ENCODE measurements around the gene DSP. TPM values are rescaled to one million over a fixed set of nuclear protein-coding genes. Genes with fewer than 3 reads are reported as not detected.

Gene DSP
- total and polyA plus RNA-seq, 12 donors: 4.1 to 61.4 (median 38.8) TPM

DNA sequence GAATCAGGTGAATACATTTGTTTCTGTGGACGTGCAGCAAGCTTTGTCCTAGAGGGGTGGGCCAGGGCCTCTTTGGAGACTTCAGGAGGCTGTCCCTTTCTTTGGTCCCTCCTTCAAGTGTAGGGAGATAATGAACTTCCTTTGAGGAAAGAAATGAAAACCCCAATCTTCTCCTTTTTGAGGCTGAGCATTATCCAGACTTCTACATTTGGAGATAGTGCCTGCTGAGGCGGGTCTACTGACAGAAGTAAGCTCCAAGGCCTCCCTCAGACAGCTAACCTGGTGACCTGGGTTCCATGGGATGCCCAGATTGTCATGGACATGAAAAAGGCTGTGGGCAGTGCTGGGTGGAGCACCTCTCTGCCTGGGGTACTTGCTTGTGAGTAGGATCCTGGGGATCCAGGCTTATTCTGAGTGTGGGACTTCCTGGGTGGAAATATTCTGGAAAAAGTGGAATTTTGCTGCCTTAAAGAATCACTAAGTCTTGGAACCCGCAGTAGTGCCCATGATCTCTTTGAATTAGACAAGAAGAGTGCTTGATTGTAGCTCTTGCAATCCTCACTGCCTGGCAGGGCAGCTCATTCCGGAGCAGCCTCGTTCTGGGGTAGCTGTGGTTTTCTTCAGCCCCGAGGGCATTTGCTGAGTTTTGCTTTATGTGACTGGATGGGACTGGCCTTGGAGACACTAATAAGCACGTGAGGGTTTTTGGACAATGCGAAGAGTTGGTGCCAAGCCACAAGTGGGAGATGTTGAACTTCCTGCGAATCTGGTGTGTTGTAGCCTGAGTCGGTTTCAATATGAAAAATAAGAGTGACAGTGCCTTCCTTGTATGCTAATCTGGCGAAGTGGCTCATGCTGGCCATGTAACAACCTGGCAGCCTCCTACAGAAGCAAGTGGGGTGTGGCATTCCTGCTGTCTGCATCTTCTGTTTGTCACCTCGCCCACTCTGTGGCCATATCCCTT is 76.6 kb downstream of the DSP start:
- H3K27me3 ChIP-seq: no peaks in the 10 kb centered on the region
- DNase-seq: peak; percentile 49 to 83 (median 75)
- peak overlapping the region in 1 of 4 donors; percentile 16 for H3K4me3 ChIP-seq
- H3K27ac ChIP-seq: peak overlapping the region in 4 of 5 donors; percentile 18 to 80 (median 46)
- H3K36me3 ChIP-seq (replicated peaks in 1 of 2): peaks cover 0 to 2% of the 10 kb centered on the region in 2 donors
- TF ChIP-seq, protein P1, sequence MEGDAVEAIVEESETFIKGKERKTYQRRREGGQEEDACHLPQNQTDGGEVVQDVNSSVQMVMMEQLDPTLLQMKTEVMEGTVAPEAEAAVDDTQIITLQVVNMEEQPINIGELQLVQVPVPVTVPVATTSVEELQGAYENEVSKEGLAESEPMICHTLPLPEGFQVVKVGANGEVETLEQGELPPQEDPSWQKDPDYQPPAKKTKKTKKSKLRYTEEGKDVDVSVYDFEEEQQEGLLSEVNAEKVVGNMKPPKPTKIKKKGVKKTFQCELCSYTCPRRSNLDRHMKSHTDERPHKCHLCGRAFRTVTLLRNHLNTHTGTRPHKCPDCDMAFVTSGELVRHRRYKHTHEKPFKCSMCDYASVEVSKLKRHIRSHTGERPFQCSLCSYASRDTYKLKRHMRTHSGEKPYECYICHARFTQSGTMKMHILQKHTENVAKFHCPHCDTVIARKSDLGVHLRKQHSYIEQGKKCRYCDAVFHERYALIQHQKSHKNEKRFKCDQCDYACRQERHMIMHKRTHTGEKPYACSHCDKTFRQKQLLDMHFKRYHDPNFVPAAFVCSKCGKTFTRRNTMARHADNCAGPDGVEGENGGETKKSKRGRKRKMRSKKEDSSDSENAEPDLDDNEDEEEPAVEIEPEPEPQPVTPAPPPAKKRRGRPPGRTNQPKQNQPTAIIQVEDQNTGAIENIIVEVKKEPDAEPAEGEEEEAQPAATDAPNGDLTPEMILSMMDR (IDR thresholded peaks at IDR 0.05): no peak
- TF ChIP-seq POLR2A (IDR thresholded peaks at IDR 0.05): peak in 1 of 2 donors; percentile 28
- intact Hi-C loops (cut with DNase I): loop anchor here (5.0 to 10.0 kb wide), 3 partner anchors 193 to 336 kb away; no protein-coding TSS in a partner anchor
- no peaks in the 10 kb centered on the region for H3K9me3 ChIP-seq (replicated peaks in 1 of 3)
- WGBS, 4 donors: 24 to 48% (median 38%) methylated on average over 10 to 12 of the region's 12 CpGs
- peaks cover 0 to 12% of the 10 kb centered on the region in 2 donors for H3K4me1 ChIP-seq (replicated peaks in 1 of 2)

GRCh38 chr6:7621761-7622160 is 80.3 kb downstream of the DSP start:
- intact Hi-C loops (cut with DNase I): no loop called here
- Histone ChIP-seq H3K36me3 (replicated peaks in 1 of 2) (no peaks in the 10 kb centered on the region), H3K4me1 (replicated peaks in 1 of 2) (peaks cover 0 to 19% of the 10 kb centered on the region in 2 donors), H3K27me3 (no peaks in the 10 kb centered on the region), H3K9me3 (replicated peaks in 1 of 3) (no peaks in the 10 kb centered on the region), H3K4me3 (no peak overlapping the region), H3K27ac (no peak overlapping the region)
- peak in 1 of 7 donors; percentile 15 for DNase-seq
- TF ChIP-seq POLR2A (IDR thresholded peaks at IDR 0.05): no peak
- TF ChIP-seq, protein P1 (IDR thresholded peaks at IDR 0.05): no peak
- WGBS, 4 donors: 72 to 78% (median 75%) methylated on average over 5 of the region's 5 CpGs

- H3K4me1 ChIP-seq (replicated peaks in 1 of 2): peaks cover 0 to 7% of the 10 kb centered on the region in 2 donors
- no peaks in the 10 kb centered on the region for H3K27me3 ChIP-seq
- intact Hi-C loops (cut with DNase I): no loop called here
- no peak overlapping the region for H3K27ac ChIP-seq
- H3K4me3 ChIP-seq: no peak overlapping the region
- H3K9me3 ChIP-seq (replicated peaks in 1 of 3): no peaks in the 10 kb centered on the region
- WGBS, 4 donors: 45 to 72% (median 69%) methylated on average over 4 of the region's 4 CpGs
- no peak for TF ChIP-seq POLR2A (IDR thresholded peaks at IDR 0.05)
- TF ChIP-seq, protein P1 (IDR thresholded peaks at IDR 0.05): no peak
- DNase-seq: peak in 1 of 7 donors; percentile 15
- H3K36me3 ChIP-seq (replicated peaks in 1 of 2): no peaks in the 10 kb centered on the region
Measured at GRCh38 chr6:7624796-7625710, 83.6 kb downstream of the DSP start.

- Histone ChIP-seq H3K27ac (no peak overlapping the region), H3K9me3 (replicated peaks in 1 of 3) (no peaks in the 10 kb centered on the region), H3K27me3 (no peaks in the 10 kb centered on the region), H3K36me3 (replicated peaks in 1 of 2) (no peaks in the 10 kb centered on the region), H3K4me1 (replicated peaks in 1 of 2) (peaks cover 0 to 7% of the 10 kb centered on the region in 2 donors), H3K4me3 (no peak overlapping the region)
- no peak for TF ChIP-seq POLR2A (IDR thresholded peaks at IDR 0.05)
- TF ChIP-seq, protein P1 (IDR thresholded peaks at IDR 0.05): no peak
- intact Hi-C loops (cut with DNase I): no loop called here
- DNase-seq: no peak
- 68 to 81% (median 74%) methylated on average over 2 of the region's 2 CpGs for WGBS, 4 donors
Measured at GRCh38 chr6:7628479-7628878, 87.0 kb downstream of the DSP start.
